ENCODE measurements around the gene MIER2. TPM values are rescaled to one million over a fixed set of nuclear protein-coding genes. Genes with fewer than 3 reads are reported as not detected.

The MIER2 gene
- total RNA-seq, 4 donors from 2014 or later = 2.4 to 16.0 (median 9.2) TPM

- TF ChIP-seq CTCF (IDR thresholded peaks at IDR 0.05; ENCODE audit: low read depth) = no peak
These were observed 44.8 kb upstream of the MIER2 start for GRCh38 chr19:389255-389934.

- no peak for TF ChIP-seq CTCF (IDR thresholded peaks at IDR 0.05; ENCODE audit: low read depth)
These were observed 44.1 kb upstream of the MIER2 start for GRCh38 chr19:388691-389090.

GRCh38 chr19:387777-388176, 43.2 kb upstream of the MIER2 start:
- TF ChIP-seq CTCF (IDR thresholded peaks at IDR 0.05; ENCODE audit: low read depth) = no peak

GRCh38 chr19:384799-385169, 40.2 kb upstream of the MIER2 start:
- TF ChIP-seq CTCF (IDR thresholded peaks at IDR 0.05; ENCODE audit: low read depth) = no peak

DNA sequence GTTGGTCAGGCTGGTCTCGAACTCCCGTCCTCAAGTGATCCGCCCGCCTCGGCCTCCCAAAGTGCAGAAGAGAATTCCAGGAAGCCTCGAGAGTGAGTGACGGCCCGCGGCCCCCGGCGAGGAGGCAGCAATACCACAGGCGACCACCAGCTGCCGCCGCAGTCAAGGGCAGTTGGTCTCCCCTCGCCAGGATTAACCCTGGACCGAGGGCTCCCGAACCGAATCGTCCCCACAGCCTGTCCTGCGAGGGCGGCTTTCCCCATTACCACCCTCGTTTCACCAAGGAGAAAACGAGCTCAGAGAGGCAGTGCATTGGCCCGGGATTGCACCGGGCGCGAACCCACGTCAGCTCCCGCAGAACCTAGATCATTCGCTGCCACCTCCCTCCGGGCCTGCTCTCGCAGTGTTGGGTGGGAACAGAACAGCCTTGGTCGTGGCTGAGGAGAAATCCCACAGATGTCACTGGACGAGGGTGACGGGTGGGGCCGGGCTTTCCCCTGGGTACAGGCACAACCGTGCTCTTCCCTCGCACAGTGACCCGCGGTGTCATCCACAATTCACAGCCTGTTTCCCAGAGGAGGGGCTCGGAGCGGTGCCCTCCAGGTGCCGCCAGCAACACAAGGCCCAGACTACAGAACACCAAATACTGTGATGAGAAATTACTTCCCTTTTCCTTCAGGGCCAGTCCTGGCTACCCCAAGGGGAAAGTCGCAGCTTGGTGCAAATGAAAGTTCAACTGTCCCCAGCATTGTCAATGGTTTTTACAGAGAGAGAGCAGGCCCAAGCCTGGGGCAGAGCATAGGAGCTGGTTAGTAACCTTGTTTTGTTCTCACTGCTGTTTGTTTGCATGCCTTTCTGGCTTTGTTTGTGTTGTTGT, 39.6 kb upstream of the MIER2 start:
- no peak for TF ChIP-seq CTCF (IDR thresholded peaks at IDR 0.05; ENCODE audit: low read depth)

DNA sequence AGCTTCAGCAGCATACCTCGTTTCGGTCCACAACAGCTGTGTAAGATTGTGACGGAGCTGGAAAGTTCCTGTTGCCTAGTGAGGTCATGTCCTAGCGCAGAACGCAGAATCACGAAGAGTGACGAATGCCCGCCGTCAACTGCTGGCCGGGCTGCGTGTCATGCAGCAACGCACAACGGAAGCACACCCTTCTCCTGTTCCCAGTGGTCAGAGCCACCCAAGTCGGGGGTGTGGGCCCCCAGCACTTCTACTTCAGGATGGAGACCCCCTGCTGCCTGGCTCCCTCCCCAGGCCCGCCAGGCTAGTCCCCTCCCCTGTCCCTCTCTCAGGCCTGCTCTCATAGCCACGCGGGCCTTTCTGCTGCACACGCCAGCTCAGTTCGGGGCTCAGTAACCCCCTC, 38.4 kb upstream of the MIER2 start:
- no peak for TF ChIP-seq CTCF (IDR thresholded peaks at IDR 0.05; ENCODE audit: low read depth)

DNA sequence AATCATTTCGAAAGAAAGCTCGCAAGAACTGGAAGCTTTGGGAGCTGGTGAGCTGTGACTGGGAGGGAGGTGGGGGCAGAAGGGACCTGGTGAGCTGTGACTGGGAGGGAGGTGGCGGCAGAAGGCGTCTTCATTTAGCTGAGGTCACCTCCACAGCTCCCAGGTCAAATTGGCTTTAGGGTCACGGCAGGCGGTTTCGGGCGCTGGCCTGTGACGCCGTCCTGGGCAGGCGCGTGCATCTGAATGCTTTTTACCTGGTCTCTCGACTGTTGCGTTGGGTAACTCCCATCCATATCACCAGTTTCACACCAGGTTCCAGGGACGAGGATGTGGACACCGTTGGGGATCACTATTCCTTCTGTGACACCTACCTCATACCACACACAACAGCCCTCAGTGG, 35.2 kb upstream of the MIER2 start:
- no peak for TF ChIP-seq CTCF (IDR thresholded peaks at IDR 0.05; ENCODE audit: low read depth)

Data from subcutaneous adipose tissue (tissue), 4 donors.